Activated naive CD4-positive, alpha-beta T cell treated with anti-CD3 and anti-CD28 coated beads, Interleukin-2, amount 50 U/mL, for 72 hours (primary cell): ENCODE results near the gene JAKMIP3. TPM values are rescaled to one million over a fixed set of nuclear protein-coding genes. Genes with fewer than 3 reads are reported as not detected.

Experiments
- ATAC-seq, 2 donors: fragments of 150-1000 bp; cut with Tn5 transposase; 2 replicates each; pipeline ENCODE4 v1.10.0; 2021; ENCODE audit warnings: mild to moderate bottlenecking in 2 of 2, moderate library complexity in 2 of 2
- DNase-seq, 2 donors: peaks; one replicate each; pipeline ENCODE4 v3.0.0; 2021 to 2022; ENCODE audit warnings: low spot score in 2 of 2
- H3K27ac Mint-ChIP-seq, 2 donors: one replicate each; pipeline ENCODE4 v1.8.0; 2022; ENCODE audit warnings: mild to moderate bottlenecking in 2 of 2, mixed read lengths in 2 of 2
- H3K36me3 Mint-ChIP-seq, 2 donors: one replicate each; pipeline ENCODE4 v1.8.0; 2022; ENCODE audit warnings: mixed read lengths in 2 of 2
- H3K9me3 Mint-ChIP-seq, 2 donors: one replicate each; pipeline ENCODE4 v1.8.0; 2022; ENCODE audit warnings: mixed read lengths in 2 of 2
- total RNA-seq, 2 donors: library from RNA; stranded (reverse); gene quantifications; one replicate each; pipeline ENCODE4 v1.2.3, GENCODE V29; 2022

JAKMIP3 gene
- total RNA-seq, result 1 to 10 TPM in 1 of 2 donors, under 1 TPM in 1; 0.82 to 1.6 TPM

DNA sequence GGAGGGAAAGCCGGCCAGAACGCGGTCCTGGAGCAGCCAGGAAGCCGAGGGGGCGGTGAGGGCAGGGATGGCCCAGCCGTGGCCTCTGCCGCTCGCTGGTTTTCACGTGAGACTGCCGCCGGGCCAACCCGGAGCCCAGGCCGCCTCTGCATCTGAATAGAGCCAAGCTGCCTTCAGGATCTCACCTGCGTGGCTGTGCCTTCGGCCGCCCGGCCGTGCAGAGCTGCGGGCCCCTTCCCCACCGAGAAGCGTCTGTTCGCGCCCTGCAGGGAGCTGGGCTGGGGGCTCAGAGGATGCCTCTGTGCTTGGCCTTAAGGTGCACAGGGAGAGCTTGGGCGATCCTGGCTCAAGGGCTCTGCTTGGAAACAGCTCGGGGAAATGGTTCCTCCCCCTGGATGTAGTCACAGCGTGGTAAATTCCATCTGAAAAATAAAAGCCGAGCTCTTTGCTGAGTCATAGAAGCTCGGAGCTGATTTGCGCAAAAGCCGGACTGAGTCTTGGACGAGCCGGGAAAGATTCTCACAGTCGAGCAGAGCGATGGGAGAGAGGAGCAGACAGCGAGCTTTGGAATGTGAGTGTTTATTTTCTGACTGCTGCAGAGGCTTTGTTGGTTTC lies at the start of gene JAKMIP3:
TSS of gene JAKMIP3 (plus strand) at position 456 of the 615 bp plus-strand sequence. CDS start 38,863 bp downstream, outside the sequence.
- no peaks in the 10 kb centered on the region for H3K9me3 Mint-ChIP-seq
- ATAC-seq, result peak in 1 of 2 donors; percentile 43

DNA sequence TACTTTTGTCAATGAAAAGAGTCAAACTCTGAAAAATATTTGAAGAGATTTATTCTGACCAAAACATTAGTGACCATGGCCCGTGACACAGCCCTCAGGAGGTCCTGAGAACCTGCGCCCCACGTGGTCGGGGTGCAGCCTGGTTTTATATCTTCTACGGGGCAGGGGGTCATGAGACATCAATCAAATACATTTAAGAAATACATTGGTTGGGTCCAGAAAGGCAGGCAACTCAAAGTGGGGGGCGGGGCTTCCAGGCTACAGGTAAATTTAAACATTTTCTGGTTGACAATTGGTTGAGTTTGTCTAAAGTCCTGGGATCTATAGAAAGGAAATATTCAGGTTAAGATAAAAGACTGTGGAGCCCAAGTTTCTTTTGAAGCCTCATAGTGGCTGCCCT lies 49.2 kb upstream of the JAKMIP3 start:
- Mint-ChIP-seq H3K36me3 (no peaks in the 10 kb centered on the region), H3K27ac (no peak overlapping the region), H3K9me3 (no peaks in the 10 kb centered on the region)
- DNase-seq (no peak), ATAC-seq (no peak)

More for the DNA sequence above, at the start of gene JAKMIP3:
- no peak for DNase-seq
- H3K36me3 Mint-ChIP-seq, result no peaks in the 10 kb centered on the region
- no peak within 1 kb of the TSS for H3K27ac Mint-ChIP-seq

DNA sequence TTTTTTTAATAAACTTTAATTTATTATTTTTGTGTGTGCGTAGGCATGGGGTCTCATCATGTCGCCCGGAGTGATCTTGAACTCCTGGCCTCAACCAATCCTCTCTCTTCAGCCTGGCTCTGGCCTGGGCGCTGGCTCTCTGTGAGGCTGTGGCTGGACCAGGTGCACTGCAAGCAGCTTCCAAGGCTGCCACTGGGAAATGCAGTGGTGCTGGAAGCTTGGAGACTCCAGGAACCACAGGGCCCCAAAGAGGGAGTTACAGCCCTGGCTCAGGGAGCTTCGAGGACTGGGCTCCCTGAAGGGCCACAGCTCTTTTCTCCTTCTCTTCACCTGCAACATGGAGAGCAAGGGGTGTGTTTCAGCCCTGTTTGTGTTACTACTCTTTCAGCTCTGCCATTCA lies 47.3 kb upstream of the JAKMIP3 start:
- DNase-seq (no peak), ATAC-seq (no peak)
- H3K27ac Mint-ChIP-seq, result no peak overlapping the region
- H3K9me3 Mint-ChIP-seq, result no peaks in the 10 kb centered on the region
- no peaks in the 10 kb centered on the region for H3K36me3 Mint-ChIP-seq

DNA sequence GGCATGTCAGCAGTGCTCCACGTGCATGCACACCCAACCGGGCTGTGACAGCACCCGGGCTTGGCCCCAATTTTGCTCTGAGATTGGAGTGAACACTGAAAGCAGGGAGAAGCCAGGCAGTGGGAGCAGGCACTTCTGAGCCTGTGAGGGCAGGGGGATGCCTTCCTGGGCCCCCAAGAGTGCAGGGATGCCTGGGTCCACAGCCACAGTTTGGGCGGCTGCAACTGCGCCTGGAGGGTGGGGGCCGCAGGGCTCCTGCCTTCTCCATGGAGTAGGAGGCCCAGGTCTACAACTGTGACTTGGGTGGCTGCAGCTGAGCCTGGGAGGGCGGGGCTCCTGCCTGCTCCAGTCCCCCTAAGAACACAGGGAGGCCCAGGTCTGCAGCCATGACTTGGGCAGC lies 46.4 kb upstream of the JAKMIP3 start:
- no peaks in the 10 kb centered on the region for H3K36me3 Mint-ChIP-seq
- H3K27ac Mint-ChIP-seq, result no peak overlapping the region
- ATAC-seq (no peak), DNase-seq (no peak)
- H3K9me3 Mint-ChIP-seq, result no peaks in the 10 kb centered on the region

DNA sequence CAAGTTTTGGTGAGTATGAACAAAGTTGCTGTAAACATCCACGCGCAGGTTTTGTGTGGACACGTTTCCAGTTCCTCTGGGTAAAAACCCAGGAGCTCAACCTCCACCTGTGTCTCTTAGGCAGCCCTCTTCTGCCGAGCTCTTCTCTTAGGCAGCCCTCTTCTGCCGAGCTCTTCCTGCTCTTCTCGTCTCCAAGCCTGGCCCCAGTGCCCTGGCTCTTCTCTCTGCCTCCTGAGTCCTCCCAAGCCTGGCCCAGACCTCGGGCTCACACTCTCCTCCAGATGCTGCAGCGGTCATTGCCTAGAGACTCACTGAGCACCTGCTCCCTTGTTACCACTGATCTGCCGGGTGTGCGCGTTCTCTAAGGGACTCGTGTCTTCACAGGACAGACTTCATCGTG lies 45.3 kb upstream of the JAKMIP3 start:
- Mint-ChIP-seq H3K9me3 (no peaks in the 10 kb centered on the region), H3K27ac (no peak overlapping the region), H3K36me3 (no peaks in the 10 kb centered on the region)
- no peak for ATAC-seq
- no peak for DNase-seq

DNA sequence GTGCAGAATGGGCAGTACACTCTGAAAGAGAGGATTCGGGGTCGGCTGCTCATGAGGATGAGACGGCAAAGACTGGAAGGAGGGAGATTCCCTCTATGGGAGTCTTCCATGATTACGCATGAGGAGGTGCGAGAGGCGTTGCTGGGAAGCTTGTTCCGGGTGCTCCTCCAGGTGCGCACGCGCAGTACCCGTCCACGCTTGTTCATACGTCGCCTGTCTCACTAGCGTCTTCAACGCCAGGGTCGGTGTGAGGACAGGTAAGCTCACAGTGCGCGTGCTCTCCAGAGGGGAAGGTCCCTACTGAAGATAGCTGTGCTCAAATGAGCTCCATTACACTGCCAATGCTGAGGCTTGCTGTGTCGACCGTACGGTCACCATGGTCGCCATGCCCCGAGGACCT lies 44.7 kb upstream of the JAKMIP3 start:
- DNase-seq, result no peak
- Mint-ChIP-seq H3K9me3 (no peaks in the 10 kb centered on the region), H3K36me3 (no peaks in the 10 kb centered on the region), H3K27ac (no peak overlapping the region)
- no peak for ATAC-seq

DNA sequence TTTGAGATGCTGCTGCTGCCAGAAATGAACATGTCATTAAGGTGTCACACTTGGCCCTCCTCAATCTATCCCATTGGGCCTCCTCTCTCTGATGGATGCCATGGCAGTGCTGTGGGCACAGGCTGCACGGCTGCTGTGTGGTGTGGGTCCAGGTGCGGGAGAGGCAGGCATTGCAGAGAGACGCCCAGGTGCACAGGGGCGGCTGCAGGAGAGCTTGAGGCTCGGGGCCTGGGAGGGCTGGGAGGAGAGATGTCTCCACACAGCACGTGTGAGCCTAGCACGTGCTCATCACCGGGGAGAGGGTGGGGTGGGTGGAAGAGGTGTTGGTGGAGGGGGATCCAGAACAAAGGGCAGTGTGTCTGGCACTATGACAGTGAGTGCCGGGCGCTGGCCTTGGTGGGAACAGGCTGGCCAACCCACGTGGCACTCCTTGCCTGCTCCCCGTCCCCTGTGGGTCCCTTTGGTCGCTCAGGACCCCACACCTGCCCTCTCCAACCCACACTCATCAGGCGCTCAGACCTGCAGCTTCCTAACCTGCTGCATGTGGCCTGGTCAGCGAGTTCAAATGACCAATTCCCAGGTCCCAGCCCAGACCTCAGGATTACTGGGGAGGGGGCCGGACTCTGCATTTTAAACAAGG lies 44.1 kb upstream of the JAKMIP3 start:
- ATAC-seq, result no peak
- DNase-seq, result no peak
- Mint-ChIP-seq H3K27ac (no peak overlapping the region), H3K9me3 (no peaks in the 10 kb centered on the region), H3K36me3 (no peaks in the 10 kb centered on the region)

DNA sequence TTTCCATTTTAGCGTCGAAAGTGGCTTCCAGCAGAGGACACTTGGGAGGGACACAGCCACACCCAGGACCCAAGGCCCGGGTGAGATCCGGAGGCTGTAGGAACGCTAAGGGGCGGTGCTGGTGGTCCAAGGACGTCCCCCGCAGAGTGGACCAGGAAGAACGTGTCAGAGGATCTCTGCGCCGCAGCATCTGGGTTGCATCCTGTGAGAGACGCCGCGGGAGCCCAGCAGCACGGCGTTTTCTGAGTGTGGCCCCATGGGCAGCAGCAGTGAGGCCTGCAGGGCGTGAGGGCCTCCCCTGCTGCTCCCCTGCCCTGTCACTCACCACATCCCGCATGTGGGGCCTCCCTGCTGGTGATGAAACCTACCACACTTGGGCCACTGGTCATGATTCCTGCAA lies 43.5 kb upstream of the JAKMIP3 start:
- Mint-ChIP-seq H3K9me3 (no peaks in the 10 kb centered on the region), H3K27ac (no peak overlapping the region), H3K36me3 (no peaks in the 10 kb centered on the region)
- DNase-seq, result no peak
- ATAC-seq, result no peak

DNA sequence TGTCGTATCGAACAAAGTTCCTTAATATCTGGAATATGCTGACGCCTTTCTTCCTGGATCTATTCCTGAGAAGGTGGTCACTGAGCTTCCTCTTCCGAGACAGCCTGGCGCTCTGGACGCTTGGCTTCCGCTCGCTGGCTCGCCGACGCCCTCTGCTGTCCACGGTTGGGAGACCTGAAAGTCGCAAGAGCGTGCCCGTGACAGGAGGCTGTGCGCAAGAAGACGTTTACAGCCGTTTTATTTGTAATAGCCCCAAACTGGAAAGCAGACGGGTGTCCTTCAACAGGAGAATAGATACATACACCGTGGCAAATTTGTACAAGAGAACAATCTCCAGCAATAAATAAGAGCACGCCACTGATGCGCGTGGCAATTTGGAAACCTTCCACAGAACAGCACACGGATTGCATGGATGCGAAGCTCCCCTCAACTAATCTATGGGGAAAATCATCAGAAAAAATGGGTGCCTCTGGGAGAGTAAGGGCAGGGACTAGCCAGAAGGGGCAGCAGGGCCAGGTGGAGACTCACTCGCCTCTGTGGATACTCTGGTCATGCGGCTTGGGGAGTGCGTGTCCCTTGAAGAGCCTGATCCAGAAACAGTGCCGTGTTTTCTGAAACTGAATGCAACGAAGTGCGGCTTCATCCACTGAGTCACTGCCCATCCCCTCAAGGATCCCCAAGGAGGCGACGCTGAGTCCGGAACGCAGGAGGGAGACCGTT lies 42.5 kb upstream of the JAKMIP3 start:
- Mint-ChIP-seq H3K9me3 (no peaks in the 10 kb centered on the region), H3K27ac (no peak overlapping the region), H3K36me3 (no peaks in the 10 kb centered on the region)
- DNase-seq (peak; percentile 71 to 89), ATAC-seq (peak; percentile 84 to 91)

DNA sequence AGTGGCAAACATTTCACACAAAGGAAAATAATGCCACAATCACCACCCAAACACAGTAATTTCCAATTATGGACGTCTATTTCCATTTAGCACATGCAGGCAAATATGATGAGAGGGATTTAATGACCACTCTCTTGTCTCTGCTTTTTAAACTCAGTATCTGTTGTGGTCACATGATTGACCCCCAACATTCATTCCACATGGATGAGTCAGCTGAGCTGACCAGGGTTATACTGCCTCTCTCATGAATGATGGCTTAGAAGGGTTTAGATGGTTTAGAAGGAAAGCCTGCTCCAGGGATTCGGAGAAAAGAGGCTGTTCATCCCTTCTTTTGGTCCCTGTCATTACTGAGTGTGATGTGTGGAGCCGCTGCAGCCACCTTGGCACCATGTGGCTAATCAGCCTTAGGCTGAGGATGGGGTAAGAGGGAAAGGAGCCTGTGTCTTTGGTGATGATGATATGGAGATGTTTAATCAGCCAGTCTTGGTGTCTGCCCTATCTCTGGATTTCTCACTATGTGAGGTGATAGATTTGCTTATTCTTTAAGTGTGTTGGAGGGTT lies 38.2 kb upstream of the JAKMIP3 start:
- Mint-ChIP-seq H3K27ac (no peak overlapping the region), H3K36me3 (no peaks in the 10 kb centered on the region), H3K9me3 (no peaks in the 10 kb centered on the region)
- DNase-seq (no peak), ATAC-seq (no peak)

DNA sequence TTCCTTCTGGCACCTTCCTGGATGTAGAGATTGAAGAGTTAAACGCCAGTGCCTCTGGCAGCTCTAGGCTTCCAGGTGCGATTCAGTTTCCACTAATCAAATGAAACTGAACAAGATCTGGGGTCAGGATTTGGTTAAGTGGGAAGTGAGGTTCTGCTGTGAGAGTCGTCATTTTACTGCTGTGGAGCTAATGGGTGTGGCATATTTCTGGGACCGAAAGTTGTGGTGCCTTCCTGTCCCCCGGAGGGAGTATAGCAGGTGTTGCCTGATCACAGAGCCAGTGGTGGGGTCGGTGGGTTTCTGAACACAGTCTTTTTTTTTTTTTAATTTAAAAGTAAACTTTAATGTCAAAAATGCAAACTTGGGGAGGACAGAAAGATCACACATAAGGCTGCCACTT lies 37.0 kb upstream of the JAKMIP3 start:
- DNase-seq, result no peak
- Mint-ChIP-seq H3K27ac (peak overlapping the region in 1 of 2 donors; percentile 53), H3K9me3 (no peaks in the 10 kb centered on the region), H3K36me3 (no peaks in the 10 kb centered on the region)
- ATAC-seq, result no peak

DNA sequence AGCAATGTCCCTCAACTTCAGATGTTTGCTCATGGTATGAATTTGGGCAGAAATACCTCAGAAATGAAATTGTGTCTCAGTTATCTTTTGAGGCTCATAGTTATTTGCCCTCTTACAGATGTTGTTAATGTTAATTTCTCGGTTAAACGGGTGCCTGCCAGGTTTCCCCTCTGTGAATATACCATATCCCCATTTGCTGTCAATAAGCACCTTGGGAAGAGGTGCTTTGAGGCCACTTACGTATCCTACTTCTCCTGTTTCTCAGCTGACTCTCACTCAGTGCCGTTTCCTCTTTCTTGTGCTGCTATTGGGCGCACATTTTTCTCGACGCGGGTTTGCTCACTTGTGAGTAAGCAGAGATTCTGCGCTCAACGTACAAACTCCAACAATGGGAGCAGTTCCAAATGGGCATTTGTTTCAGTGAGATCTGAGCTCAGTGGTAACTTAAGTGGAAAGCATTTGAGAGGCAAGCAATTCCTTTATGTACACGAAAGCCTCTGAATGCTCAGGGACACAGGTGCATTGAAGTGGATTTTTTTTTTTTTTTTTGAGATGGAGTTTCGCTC lies 34.8 kb upstream of the JAKMIP3 start:
- Mint-ChIP-seq H3K36me3 (no peaks in the 10 kb centered on the region), H3K27ac (no peak overlapping the region), H3K9me3 (no peaks in the 10 kb centered on the region)
- DNase-seq, result no peak
- ATAC-seq, result no peak

DNA sequence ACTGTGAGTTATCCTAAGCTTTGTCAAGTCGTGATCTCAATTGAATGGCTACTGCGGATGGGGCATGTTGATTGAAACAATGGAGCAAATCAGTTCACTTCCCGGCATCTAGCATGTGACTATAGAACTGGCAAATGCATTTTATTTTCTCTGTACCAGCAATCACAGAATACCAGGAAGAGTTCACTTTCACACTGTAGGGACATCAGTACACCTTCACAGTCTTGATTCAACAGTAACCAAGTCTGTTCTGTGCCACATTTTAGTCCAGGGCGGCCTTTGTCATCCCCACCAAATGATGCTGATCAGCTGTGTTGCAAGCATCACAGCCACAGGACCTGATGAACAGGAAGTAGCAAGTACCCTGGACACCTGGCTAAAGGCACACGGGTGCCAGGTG lies 32.1 kb upstream of the JAKMIP3 start:
- ATAC-seq (no peak), DNase-seq (no peak)
- H3K9me3 Mint-ChIP-seq, result no peaks in the 10 kb centered on the region
- H3K36me3 Mint-ChIP-seq, result no peaks in the 10 kb centered on the region
- H3K27ac Mint-ChIP-seq, result no peak overlapping the region

DNA sequence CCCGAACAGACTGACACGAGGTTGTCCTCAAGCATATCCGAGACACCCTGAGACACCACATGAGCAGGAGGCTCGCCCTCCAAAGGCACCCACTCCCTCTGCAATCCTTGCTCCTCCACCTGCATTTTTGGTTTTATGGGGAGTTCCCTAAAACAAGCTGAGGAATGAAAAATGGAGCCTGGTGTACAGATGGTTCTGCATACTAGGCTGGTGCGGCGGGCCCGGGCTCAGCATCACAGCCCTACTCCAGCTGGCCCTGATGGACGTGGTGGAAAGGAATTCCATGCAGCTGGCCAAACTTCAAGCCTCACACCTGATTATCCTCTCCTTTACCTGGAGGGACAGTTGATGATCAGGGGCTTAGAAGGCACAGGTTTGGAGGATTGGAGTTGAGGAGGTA lies 30.3 kb upstream of the JAKMIP3 start:
- DNase-seq (no peak), ATAC-seq (no peak)
- no peaks in the 10 kb centered on the region for H3K36me3 Mint-ChIP-seq
- H3K9me3 Mint-ChIP-seq, result no peaks in the 10 kb centered on the region
- H3K27ac Mint-ChIP-seq, result no peak overlapping the region

DNA sequence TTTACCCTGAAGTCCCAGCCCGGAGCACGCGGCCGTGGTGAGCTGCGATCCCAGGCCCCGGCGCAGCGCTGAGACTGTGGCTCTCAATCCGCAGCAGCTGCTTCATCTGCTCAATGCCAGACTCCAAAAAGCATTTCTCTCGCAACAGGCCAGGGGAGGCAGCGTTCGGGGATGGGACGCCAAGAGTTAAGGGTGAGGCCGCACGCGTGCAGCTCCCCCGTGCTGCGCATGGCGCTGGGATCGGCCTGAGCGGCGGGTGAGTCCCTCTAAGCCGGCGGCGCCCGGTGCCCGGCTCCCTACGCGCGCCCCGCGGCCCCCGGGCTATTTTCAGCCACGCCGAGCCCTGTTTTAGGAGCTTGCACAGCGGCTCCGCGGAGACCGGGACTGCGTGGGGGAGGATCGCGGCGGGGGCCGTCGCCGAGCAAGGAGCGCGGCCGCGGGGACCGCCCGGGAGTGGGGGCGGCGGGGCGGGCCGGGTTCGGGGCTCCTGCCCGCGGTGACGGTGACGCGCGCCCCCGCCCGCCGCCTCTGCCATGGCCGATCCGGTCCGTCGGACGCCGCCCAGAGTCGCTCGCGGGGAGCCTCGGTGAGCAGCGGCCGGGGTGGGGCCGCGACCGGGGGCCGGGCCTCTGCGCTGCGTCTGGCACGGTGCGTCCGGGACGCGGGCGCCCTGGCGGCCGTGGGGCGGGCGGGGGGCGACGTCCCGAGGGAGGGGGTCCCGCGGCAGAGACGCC lies 29.4 kb upstream of the JAKMIP3 start:
- no peak for DNase-seq
- ATAC-seq, result peak in 1 of 2 donors; percentile 77

DNA sequence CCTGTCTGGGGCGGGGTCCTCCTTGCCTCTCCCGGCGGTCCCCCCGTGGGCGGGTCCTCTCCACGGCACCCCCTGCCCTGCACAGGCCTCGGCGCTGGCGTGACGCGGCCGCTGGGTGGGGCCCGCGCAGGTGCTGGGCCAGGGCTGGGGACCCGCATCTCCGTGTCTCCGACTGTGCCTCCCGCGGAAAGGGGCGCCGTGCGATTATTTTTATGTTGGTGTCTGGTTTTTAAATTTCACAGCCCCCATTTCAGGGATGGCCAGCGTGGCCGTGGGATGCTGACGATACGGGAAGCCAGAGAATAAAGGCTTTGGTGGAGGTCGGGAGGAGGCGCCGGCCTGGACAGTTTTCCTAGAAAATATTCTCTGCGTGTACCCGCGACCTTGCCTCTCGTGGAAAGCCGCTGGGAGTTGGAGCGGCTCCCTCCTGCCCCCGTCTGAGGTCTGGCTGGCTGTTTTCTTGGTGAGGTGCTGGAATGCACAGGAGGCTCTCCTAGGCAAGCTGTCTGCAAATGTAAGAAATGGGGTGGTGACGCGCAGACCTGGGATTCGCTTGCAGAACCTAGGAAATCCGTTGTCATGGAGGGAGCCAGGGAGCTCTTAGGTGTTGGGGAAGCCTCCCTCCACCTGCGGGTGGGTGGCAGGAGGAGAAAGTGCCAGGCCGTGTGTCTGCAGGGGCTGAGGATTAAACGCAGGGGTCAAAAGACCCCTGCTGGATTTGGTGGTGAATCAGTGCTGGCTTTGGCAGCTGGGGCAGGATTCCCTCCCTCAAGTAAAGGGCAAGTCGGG lies 28.7 kb upstream of the JAKMIP3 start:
- DNase-seq, result no peak
- no peaks in the 10 kb centered on the region for H3K9me3 Mint-ChIP-seq
- H3K27ac Mint-ChIP-seq, result no peak overlapping the region
- ATAC-seq, result peak in 1 of 2 donors; percentile 71
- H3K36me3 Mint-ChIP-seq, result no peaks in the 10 kb centered on the region

More for the DNA sequence above, 29.4 kb upstream of the JAKMIP3 start:
- H3K36me3 Mint-ChIP-seq, result no peaks in the 10 kb centered on the region
- no peak overlapping the region for H3K27ac Mint-ChIP-seq
- H3K9me3 Mint-ChIP-seq, result no peaks in the 10 kb centered on the region
